Measurements from ENCODE around the gene BBS9.
A peak's percentile ranks its signal among the peaks of the same experiment; 100 is the strongest.
"Not testable (repeated sequence)": the region's sequence is repeated elsewhere in the genome, so short reads cannot be mapped to it uniquely, and the experiment has no call there.

BBS9 gene

GRCh38 chr7:33449847-33450246 is 320.5 kb downstream of the BBS9 start:
- DNase-seq = no peak

GRCh38 chr7:33452805-33453502 is 323.6 kb downstream of the BBS9 start:
- DNase-seq = no peak

DNA sequence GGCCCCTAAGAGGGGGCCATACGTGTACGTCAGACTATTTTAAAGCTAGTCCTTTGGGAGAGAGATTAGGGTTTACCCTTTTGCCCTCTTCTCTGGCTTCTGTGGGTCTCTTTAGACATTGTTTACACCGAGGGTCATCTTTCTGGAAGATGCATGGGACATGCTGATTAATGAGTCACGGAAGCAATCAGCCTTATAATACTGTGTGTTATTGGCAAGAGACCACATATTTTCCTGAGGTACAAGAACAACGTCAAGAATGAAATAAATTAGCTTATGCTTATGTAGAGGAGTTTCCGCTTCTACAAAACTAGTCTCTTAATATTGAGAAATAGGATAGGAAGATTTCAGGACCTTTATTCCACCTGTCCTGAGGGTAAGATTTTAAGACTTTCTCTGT is 327.7 kb downstream of the BBS9 start:
- DNase-seq = no peak

DNA sequence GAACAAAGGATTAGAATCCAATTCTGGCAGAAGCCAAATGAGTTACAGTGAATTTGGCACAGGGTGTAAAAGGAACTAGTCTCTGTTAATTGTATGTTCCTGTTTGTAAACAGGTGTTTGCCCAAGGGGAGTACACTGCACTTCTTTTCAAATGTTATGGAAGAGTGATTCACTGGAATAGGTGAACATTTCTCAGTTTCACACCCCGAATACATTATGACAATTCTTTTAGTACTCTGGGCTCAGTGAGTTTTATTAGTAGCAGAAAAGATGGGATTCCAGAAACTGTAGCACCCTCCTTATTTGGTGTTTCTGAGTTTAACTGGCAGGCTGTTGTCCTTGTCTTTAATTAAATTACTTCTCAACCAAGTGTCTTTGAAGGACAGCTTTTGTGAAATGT is 329.2 kb downstream of the BBS9 start:
- no peak for DNase-seq

- peak; percentile 44 for DNase-seq
These were observed 330.0 kb downstream of the BBS9 start for GRCh38 chr7:33459340-33459751.

- no peak for DNase-seq
These were observed 333.8 kb downstream of the BBS9 start for GRCh38 chr7:33463131-33463530.

GRCh38 chr7:33466203-33466602 is 336.8 kb downstream of the BBS9 start:
- no peak for DNase-seq

GRCh38 chr7:33471636-33472242 is 342.4 kb downstream of the BBS9 start:
- DNase-seq = no peak

DNA sequence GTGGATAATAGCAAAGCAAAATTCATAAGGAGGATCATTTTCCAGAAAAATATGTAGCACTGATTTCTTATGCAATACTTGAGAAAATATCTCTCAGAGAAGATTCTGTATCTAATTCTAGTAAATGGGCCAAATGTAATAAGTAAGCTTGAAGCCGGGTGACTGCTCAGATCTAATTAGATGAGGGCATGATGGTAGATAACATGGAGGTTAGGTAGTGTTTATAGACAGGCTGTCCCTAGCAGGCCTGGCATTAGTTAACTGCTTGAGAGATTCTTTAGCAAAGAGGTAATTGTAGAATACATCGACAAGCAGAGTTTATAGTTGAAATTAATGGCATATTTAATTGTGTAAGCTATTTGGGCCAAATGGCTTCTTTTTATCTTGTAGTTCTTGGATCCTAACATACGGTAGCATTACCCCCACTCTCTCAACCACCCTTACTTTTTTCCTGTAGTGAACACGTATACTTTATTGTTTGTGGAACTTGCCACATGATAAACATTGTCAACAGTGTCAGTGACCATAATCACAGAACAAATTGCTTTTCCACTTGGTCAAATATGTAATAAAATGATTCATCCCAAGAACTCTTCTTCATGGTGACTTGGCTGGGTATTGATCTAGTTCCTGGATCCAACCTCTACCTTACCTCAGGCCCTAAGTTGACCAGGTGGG is 343.1 kb downstream of the BBS9 start:
- no peak for DNase-seq

DNA sequence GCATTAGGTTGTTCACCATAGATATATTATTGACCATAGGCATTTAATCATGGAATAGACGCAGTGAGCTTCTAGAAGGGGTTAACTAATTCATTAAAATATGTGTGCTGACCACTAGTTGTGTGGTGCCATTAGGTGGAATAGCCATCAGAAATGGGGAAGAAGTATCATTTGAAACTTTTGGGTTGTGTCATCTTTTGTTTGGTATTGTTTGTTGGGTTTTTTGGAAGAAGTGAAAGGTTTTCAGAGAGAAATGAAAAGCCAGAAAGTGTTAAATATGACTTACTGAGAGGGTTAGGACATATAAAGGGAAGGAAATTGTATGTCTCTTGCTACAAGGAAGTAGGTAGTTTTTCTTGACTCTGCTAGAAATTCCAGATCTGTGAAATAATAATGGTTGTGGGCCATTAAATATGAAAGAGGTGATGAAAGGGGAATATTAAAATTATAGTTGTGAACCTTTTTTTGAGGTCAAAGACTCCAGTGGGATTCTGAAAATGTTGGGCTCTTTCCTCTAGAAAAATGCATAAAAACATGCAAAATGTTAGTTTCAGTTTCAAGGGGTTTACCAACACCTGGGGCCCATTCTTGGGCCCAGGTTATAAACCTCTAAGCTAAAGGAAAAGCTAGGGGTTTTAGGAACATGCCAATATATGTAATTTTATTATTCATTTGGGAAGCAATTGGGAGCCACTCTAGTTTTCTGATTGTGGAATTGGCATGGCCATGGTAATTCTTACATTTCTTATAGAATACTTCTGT is 348.5 kb downstream of the BBS9 start:
- DNase-seq = no peak

DNA sequence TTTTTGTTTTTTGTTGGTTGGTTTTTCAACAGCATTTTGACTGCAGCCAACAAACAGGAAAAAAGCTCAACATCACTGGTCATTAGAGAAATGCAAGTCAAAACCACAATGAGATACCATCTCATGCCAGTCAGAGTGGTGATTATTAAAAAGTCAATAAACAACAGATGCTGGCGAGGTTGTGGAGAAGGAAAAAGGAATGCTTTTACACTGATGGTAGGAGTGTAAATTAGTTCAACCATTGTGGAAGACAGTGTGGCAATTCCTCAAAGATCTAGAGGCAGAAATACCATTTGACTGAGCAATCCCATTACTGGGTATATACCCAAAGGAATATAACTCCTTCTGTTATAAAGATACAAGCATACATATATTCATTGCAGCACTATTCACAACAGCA is 355.1 kb downstream of the BBS9 start:
- DNase-seq = not testable (repeated sequence)

DNA sequence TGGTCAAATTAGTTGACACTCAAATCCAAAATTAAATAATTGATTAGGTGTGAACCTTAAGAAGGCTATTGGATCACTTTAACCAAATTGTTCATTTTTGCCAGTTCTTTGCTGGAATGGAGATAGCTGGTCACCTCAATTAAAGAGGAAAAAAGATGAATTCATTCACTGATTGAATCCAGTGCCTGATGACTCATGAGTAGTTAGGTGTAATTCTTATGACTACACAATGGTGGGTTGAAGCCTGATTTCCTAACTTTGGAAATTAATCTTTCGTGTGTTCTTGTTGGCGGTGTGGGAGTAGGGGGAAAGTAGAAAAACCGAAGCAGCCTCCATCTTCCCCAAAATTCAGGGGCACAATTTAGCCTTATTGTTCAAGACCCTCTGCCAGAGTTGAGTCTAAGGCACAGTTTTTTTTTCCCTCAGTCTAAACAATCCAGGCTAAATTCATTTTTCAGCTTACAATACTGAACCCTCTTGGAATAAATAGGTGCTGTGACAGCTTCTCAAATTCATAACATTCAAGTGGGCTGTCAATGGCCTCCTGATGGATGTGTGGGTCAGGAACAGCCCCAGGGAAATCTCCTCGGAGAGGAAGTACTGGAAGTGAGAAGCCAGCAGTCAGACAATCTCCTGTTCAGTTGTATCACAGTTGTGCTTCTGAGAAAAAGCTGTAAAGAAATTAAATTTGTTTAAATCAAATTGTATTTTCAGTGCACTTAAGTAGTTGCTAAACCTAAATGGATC is 356.6 kb downstream of the BBS9 start:
- no peak for DNase-seq

GRCh38 chr7:33486633-33487032 is 357.3 kb downstream of the BBS9 start:
- no peak for DNase-seq

DNA sequence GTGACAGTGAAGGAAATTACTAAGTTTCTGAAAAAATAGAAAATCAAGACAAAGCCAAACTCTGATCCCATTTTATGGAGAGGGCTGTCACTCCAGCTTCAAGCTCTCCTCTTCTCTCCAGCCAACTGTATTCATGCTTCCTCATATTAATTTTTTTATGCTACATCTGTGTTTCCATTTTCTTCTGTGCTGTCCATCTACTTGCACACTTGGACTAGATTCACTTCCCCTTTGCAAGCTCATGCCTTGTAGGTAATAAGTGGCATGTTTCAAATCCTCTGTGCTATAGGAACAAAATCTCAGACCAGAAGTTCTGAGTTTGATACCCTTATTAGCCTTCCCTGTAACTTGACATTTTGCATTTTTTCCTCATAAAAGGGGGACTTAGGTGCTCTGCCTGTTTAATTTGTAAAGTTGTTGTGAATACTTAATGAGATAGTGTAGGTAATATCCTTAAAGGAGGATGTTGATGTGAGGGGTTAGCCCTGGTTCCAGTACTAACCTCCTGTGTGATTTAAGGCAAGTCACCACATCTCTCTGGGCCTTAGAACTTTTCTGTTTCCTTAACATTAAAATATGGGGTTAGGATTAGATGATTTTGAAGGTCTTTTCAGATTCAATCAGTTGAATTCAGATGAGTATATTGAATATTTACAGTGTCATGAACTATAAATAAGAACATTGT is 358.8 kb downstream of the BBS9 start:
- no peak for DNase-seq

GRCh38 chr7:33494474-33494873 is 365.1 kb downstream of the BBS9 start:
- no peak for DNase-seq

DNA sequence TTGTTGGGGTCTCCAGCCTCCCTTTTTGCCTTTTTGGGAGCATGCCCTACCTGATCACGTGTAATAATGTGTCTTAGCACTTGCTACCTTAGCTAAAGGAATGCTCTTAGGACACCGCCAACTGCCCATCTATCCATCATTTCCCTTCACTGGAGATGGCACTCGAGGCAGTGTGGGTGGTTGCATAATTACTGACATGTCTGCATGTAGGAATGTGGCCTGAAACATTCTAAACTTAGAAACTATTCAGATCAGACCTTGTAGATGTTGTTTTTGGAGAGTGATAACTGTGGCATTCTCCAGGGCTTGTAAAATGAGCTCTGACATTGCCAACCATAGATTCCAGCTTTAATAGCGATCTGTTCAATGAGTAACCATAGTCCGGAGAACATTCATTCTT is 365.8 kb downstream of the BBS9 start:
- no peak for DNase-seq

- no peak for DNase-seq
These were observed 367.7 kb downstream of the BBS9 start for GRCh38 chr7:33497051-33497450.

- no peak for DNase-seq
These were observed 371.6 kb downstream of the BBS9 start for GRCh38 chr7:33500703-33501701.

DNA sequence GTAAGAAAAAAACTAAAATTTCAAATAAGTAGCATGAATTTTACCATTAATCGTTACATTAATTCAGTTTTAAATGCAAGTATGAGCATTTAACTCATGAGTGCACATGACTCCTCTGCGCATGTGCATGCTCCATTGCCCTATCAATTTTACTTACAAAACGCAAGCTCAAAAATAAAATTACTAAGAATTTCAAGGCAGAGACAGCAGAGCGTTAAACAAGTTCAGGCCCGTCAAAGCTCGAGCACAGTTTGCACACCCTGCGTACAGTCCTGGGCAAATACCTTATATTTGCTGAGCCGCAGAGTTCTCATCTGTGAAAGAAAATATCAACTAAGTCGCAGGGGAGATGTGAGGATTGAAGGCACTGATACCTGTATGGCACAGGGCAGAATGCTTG is 373.6 kb downstream of the BBS9 start:
- DNase-seq = no peak

- no peak for DNase-seq
These were observed 374.4 kb downstream of the BBS9 start for GRCh38 chr7:33503736-33504135.

DNA sequence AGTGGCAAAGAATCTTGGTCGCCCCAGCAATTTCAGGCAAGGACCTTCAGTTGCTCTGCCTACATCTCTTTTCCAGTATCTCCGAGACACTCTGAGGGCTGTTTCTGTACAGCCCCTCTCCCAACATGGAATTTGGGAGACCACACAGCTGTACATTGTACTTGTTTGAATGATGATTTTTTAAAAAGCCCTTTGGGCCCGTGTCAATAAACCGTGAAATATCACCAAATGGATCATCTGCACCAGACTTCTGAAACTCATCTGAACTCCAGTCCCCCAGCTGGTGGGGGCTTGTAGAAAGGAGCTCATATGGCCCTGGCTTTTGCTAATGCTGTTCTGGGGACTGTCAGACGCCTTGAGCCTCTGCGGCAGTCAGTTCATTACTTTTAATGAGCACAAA is 374.9 kb downstream of the BBS9 start:
- no peak for DNase-seq

All from NCI-H1092 (cell line).